Germinal center (tissue), 1 donor: ENCODE data around the gene ERCC6L.

Experiments used
- DNase-seq: peaks from one replicate; pipeline ENCODE4 v3.0.0; 2012; ENCODE audit warnings: mixed read lengths, low spot score

ERCC6L gene, protein sequence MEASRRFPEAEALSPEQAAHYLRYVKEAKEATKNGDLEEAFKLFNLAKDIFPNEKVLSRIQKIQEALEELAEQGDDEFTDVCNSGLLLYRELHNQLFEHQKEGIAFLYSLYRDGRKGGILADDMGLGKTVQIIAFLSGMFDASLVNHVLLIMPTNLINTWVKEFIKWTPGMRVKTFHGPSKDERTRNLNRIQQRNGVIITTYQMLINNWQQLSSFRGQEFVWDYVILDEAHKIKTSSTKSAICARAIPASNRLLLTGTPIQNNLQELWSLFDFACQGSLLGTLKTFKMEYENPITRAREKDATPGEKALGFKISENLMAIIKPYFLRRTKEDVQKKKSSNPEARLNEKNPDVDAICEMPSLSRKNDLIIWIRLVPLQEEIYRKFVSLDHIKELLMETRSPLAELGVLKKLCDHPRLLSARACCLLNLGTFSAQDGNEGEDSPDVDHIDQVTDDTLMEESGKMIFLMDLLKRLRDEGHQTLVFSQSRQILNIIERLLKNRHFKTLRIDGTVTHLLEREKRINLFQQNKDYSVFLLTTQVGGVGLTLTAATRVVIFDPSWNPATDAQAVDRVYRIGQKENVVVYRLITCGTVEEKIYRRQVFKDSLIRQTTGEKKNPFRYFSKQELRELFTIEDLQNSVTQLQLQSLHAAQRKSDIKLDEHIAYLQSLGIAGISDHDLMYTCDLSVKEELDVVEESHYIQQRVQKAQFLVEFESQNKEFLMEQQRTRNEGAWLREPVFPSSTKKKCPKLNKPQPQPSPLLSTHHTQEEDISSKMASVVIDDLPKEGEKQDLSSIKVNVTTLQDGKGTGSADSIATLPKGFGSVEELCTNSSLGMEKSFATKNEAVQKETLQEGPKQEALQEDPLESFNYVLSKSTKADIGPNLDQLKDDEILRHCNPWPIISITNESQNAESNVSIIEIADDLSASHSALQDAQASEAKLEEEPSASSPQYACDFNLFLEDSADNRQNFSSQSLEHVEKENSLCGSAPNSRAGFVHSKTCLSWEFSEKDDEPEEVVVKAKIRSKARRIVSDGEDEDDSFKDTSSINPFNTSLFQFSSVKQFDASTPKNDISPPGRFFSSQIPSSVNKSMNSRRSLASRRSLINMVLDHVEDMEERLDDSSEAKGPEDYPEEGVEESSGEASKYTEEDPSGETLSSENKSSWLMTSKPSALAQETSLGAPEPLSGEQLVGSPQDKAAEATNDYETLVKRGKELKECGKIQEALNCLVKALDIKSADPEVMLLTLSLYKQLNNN

DNA sequence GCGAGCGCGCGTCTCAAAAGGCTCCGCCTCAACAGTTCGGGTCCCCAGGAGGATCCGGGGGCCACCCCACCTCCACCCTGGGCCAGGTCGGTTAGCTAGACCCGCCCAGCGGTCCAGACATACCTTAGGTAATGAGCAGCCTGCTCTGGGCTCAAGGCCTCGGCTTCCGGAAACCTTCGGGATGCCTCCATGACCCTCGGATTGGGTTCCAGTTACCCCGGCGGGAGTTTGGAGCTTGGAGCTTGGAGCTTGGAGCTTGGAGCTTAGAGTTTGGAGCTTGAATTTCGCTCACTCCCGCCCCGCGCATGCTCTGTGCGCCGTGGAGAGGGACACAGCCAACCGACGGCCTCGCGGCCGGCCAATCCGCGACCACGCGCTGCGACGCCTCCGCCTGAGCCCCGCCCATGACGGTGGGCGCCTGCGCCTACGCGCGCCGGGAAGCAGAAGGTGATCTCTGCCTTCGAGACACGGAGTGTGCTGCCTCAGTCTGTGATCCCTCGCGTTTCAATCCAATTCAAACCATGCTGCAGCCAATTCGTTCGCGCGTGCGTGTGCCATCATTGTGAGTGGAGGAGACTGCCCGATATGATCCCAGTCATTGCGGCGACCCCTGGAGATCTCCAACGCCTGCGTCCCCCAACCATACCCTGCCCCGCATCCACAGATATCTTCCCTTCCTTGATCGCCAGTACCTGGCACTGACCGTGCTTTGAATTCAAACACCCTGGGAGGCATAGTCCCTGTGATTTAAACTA, at the start of gene ERCC6L:
Gene ERCC6L, minus strand, starts transcription at position 307 of the 755 bp plus-strand sequence. Its CDS starts 116 bp downstream, at position 191.
- DNase-seq, result peak; percentile 92

DNA sequence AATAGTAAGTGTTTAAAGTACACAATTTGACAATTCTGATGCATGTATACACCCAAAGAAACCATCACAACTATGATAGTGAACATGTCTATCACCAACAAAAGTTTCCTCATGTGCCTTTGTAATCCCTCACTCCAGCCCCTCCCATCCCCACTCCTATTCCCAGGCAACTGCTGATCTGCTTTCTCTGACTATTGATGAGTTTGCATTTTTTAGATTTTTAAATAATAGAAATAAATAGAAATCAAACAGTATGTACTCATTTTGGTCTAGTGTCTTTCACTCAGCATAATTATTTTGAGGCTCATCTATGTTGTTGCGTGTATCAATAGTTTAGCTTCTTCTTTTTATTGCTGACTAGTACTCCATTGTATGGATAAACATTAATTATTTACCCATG, 43.5 kb upstream of the ERCC6L start:
- no peak for DNase-seq

DNA sequence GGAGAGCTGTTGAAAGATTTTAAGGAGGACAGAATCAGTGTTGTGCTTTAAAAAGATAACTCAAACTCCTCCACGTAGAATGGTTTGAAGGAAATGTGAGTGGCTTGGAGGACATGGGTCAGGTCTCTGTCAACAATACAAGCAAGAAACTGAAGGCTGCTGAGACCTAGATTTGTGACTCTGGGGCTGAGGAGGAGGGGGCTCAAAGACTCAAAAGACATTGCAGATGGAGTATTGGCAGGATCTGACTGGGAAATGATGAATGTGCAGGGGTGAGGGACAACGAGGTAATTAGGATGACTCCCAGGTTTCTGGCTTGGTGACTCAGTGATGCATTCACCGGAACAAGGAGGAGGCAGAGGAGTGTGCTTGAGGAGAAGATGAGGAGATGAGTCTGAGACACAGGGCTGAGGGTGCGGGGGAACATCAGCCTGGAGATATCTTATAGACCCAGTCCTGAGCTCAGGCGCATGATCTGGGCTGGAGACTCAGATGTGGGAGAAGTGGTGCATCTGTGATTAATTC, 41.6 kb upstream of the ERCC6L start:
- DNase-seq, result no peak

DNA sequence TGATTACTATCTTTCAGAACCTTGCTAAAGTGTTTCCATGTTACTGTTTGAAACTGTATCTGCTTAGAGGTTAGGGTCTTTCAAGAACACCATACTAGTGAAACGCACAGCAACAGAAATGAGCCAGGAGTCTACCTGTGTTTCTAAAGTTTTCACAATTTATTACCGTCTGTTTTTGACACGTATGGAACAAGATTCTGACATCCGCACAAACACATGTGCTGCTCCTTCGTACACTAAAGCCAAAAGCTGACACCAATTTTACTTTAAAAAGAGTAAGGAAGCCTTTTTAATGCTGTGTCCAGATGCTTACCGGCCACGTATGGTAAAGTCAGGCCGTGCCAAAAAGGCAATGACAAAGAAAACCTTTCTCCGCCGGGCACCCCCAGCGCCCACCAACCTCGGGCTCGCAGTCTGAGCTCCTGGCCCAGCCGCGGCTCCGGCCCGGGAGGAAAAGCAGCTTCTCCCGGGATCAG, 37.7 kb upstream of the ERCC6L start:
- DNase-seq, result no peak

DNA sequence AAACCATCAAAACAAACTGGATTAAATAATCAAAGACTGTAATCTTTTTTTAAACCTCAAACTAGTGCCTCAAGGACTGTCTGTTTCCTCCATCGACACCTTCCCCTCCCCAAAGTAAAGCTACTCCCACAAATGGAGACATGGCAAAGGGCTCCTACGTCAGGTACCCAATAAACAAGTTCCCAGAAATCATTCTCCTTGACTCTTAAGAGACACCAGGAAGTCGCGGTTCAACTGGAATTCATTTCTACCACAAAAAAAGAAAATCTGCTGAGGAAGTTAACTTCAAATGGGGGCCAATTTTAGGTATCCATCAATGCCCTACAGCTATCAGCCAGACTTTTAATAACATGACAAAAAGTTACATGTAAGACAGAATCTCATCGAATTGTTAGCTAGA, 35.7 kb upstream of the ERCC6L start:
- no peak for DNase-seq

DNA sequence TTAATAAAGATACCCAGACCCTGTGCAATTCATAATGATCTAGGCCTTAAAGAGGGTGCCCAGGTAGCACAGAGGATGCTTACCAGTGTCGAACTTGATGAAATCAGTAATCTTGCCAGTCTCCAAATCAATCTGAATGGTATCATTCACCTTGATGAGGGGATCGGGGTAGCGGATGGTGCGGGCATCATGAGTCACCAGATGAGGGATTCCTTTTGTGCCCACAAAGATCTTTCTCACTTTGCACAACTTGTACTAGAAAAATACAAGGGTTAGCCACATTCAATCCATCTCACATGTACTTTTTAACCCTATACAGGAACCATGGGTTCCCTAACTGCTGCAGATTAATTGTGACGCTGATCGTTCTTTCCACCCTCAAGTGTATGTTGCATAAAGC, 34.9 kb upstream of the ERCC6L start:
- DNase-seq, result no peak

DNA sequence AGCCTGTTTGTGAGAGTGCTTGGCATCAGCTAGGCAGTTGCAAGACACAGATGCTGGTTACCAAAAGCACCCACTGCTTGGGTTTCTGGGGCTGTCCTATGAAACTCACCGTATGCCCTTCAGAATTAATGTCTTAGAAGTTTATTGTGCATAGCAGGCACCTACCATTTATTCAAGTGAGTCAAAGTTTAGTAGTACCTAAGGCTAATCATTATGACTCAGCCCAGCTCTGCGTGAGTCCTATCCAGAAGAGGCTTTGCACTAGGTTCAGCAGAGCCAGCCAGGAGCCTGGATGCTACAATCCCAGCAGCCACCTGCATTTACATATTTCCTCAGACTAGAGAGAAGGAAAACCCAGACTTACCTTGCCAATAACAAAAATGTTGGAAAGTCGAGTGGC, 34.0 kb upstream of the ERCC6L start:
- no peak for DNase-seq

DNA sequence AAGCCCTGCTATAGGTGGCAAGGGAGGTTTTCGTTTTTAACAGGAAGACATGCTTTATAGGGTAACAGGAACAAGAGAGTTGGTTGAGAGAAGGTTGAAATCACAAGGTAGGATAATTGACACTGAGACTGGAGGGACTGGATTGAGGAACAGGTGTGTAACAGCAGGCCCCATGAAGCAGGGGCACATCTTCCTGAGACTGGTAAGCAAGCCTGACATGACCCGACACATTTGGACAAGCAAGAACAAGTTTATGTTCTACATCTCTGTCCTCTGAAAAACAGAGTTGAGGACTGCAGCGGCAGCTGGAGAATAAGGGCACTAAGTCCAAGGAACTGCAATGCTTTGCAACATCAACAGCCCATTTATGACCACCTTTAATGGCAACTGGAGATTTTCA, 33.0 kb upstream of the ERCC6L start:
- no peak for DNase-seq

DNA sequence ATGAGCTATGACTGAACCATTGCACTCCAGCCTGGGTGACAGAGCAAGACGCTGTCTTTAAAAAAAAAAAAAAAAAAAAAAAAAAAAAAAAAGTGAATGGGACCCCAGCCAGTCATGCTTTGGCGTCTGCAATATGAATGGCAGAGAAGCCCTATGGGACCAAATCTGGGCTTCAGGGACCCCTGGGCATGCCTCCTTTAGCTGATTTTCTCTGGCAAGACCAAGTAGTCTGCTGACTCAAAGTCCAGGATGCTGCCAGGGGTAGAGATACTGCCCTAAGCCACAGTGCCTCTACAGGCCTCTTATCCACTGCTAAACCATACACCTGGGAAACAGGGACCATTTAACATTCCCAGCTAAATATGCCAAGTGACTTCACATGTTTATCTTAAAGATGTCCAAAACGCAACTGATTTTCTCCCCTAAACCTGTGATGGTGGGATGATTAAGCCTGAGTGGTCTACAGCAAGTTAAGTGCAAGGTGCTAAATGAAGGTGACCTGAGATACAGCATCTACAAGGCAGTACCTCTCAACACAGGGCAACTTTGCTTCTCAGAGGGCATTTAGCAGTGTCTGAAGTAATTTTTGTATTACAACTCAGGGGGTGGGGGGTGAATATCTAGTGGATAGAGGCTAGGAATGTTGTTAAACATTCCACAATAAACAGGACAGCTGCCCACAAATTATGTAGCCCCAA, 32.4 kb upstream of the ERCC6L start:
- DNase-seq, result no peak

DNA sequence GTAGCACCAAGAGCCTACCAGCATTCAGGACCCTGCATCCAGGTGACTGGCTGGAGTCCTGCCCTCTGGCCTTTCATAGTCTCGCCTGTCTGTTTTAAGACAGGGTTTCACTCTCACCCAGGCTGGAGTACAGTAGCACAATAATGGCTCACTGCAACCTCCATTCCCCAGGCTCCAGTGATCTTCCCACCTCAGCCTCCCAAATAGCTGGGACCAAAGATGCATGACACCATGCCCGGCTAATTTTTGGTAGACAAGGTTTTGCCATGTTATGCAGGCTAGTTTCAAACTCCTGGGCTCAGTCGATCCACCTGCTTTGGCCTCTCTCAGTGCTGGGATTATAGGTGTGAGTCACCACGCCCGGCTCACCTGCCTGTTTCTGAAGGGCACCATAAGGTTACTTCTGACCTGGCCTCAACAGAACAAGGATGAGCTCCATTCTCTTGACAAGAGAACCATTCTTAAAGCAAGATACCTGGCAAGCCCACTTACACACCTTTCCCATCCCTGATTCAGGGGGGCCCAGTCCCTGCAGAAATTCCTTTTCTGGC, 31.6 kb upstream of the ERCC6L start:
- DNase-seq, result no peak

DNA sequence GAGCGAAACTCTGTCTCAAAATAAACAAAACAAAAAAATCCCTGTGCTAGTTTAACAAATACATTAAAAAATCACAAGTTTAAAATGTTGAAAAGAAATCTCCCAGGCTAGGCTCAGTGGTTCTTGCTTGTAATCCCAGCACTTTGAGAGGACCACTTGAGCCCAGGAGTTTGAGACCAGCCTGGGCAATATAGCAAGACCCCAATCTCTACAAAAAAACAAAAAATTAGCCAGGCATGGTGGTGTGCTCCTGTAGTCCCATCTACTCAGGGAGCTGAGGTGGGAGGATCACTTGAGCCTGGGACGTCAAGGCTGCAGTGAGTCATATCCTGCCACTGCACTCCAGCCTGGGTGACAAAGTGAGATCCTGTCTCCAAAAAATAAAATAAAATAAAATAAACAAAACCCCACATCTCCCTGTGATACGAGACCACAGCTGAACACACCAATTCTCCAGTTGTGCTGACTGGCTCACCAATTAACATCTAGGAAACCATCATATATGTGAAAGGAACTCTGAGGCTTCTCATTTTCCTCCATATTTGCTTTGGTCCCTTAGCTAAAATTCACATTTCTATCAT, 30.9 kb upstream of the ERCC6L start:
- no peak for DNase-seq

DNA sequence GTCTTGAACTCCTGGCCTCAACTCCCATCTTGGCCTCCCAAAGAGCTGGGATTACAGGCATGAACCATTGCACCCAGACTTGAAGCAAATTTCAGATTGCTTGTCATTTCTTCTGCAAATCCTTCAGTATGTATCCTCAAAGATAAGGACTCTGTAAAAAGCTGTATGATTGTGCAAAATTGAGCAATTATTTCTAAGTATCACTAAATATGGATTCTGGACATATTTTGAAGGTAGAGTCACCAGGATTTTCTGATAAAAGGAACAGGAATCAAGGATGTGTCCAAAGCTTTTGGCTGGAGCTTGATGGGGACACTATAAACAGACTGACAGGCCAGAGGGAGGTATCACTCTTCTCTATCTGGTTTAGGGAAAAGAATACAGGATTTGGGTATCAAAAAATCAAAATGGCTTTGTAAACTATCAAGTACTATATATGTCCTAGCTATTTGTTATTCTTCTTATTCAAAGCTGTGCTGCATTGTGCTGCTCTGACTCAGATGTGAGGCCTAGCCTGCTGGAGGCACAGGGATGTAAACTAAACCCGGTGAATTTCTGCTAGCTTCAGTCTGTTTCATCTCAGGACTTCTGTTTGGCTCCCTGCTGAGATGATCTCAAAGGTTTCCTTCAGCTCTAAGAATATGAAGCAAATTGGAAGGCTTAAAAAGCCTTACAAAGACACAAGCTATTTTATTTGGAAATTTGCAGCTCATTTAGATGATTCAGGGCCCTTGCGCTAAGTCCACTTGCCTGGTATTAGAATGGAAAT, 30.0 kb upstream of the ERCC6L start:
- no peak for DNase-seq

DNA sequence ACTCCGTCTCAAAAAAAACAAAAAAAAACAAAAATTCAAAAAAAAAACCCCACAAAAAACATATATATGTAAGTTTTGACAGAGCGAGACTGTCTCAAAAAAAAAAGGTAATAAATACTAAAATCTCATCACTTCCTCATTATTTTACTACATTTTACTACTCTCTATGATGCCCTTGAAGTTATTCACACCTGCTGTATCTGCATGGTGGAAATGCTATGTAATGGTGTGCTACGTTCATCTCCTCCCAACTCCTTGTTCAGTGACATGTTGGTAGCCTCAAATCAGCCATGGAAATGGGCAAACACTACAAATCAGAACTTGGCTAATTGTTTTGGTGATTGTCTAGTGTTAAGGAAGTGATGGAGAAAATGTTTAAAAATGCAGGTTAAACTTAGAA, 26.4 kb upstream of the ERCC6L start:
- DNase-seq, result no peak

DNA sequence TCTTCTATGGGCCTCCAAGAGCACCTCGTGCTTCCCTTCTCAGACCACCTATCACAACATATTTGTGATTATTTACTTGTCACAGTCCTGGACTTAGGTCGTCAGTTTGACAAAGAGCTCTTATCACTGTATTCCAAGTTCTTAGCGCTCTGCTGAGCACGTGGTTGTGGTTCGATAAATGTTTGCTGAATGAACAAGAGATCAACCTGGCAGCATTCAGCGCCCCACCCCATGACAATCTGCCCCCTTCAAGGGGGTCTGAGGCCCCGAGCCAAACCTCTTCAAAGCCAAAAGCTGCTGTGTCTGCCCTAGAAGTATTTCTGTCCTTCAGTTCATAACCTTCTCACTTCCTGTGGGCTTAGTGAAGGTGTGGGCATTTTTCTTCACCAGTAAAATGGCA, 23.2 kb upstream of the ERCC6L start:
- DNase-seq, result no peak

DNA sequence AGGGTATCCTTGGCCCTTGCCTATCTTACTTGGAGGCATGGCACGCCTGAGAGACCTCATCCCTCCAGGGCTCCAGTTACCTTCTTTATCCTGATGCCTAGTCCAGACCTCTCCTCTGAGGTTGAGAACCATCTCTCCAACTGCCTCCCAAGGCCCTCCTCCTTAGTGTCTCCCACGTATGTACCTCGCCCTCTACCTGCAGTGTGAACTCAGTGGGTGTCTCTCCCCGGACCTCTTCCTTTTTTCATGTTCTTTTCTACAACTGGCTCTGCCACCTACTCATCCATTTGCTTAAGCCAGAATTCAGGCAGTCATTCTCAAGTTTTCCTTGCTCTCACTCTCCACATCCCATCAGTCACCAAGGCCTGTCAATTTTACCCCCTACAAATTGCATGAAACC, 21.6 kb upstream of the ERCC6L start:
- no peak for DNase-seq

DNA sequence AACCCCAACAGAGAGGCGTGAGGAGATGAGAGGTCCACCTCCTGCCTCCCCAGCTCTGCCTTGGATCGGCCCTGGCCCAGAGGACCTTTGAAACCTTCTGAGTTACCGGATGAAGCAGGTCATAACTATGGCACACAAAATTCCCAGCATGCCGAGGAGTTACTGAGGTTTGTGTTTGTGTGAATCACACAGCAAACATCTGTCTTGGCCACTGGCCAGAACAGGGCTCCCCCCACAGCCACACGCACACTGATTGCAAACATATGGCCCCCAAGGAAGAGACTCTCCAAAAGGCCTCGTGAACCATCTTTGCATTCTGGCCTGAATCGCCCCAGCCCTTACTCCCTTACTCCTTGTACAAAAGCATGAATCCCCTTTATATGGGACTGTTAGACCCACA, 19.3 kb upstream of the ERCC6L start:
- DNase-seq, result no peak

DNA sequence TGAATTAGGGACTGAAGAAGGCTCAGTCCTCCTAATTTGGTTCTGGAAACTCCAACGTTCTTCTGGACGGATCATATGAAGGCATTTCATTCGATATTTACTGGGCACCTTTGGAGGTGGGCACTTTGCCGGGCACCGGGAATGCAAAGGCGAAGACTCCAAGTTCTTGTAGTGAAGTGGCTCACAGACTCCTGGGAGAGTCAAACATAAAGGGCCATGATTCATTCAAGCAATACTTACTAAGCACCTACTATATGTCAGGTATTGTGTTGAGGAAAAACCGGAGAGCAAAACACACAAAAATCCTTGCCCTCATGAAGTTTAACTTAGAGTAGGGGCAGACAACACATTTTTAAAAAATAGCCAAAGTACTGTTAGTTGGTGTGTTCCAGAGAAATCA, 17.0 kb upstream of the ERCC6L start:
- no peak for DNase-seq

DNA sequence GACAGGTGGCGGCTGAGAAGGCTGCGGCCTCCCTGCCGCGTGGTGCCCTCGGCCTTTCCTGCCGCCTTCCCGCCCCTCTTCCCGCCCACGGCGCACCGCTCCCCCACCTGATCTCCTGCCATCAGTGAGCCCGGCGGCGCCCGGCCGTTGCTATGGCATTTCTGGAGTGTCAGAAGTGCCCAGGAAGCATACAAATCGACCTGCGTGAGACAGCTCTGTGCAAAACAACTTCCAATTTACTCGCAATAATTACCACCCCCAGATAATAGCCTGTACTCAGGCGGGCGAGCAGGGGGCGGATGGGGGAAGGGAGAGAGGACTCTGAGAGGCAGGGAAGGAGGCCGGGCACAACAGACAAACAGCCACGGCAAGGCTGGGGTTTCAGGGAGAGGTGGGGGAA, 16.6 kb upstream of the ERCC6L start:
- no peak for DNase-seq

DNA sequence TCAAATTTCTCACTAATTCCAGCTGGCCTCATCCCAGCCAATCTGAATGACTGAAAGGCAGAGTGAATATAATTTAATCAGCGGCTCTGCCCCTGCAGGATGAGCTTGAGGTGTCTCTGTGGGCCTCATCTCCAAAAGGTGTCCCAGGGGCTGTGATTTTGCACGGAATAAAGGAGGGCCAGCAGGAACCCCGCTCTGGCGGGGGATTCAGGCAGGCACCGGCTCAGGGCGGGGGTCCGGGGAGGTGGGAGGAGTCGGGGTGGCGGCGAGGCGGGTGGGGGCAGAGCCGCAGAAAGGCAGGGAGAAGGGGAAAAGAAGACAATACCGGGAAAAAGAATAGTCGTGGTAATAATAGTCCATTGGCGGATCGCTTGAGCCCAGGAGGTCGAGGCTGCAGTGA, 16.0 kb upstream of the ERCC6L start:
- no peak for DNase-seq
